Measurements from ENCODE around the gene PCLAF.
"Not testable (repeated sequence)": the region's sequence is repeated elsewhere in the genome, so short reads cannot be mapped to it uniquely, and the experiment has no call there.

DNA sequence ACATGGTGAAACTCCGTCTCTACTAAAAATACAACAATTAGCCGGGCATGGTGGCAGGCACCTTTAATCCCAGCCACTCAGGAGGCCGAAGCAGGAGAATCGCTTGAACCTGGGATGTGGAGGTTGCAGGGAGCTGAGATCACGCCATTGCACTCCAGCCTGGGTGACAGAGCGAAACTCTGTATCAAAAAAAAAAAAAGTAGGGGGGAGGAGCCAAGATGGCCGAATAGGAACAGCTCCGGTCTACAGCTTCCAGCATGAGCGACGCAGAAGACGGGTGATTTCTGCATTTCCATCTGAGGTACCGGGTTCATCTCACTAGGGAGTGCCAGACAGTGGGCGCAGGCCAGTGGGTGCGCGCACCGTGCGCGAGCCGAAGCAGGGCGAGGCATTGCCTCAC lies 54.8 kb downstream of the PCLAF start:
- not testable (repeated sequence) for TF ChIP-seq CTCF (IDR thresholded peaks at IDR 0.05; ENCODE audit: control extremely low read depth in 1 of 3, insufficient read depth in 1 of 3, low read depth in 1 of 3, low read length in 3 of 3); NRF1 (IDR thresholded peaks at IDR 0.05; ENCODE audit: low read depth, low read length); USF2 (IDR thresholded peaks at IDR 0.05; ENCODE audit: low read length); SIN3A (conservative IDR thresholded peaks at IDR 0.05 in 1 of 2, IDR thresholded peaks at IDR 0.05 in 1 of 2; ENCODE audit: low read depth in 1 of 2, low read length in 2 of 2); EGR1 (IDR thresholded peaks at IDR 0.05; ENCODE audit: borderline replicate concordance, low read depth, low read length); GTF2F1 (IDR thresholded peaks at IDR 0.05; ENCODE audit: borderline replicate concordance, low read depth, low read length); TEAD4 (IDR thresholded peaks at IDR 0.05; ENCODE audit: low read depth, low read length); POLR2A (IDR thresholded peaks at IDR 0.05; ENCODE audit: control extremely low read depth in 1 of 2, low read depth in 2 of 2, low read length in 2 of 2); EZH2 (IDR thresholded peaks at IDR 0.05; ENCODE audit: low read depth, low read length, severe bottlenecking); KDM1A (IDR thresholded peaks at IDR 0.05; ENCODE audit: borderline replicate concordance, low read length); CHD2 (IDR thresholded peaks at IDR 0.05; ENCODE audit: low read length); CTBP2 (IDR thresholded peaks at IDR 0.05; ENCODE audit: borderline replicate concordance, insufficient read depth, insufficient read length, low read length)
- TF ChIP-seq, protein P1, sequence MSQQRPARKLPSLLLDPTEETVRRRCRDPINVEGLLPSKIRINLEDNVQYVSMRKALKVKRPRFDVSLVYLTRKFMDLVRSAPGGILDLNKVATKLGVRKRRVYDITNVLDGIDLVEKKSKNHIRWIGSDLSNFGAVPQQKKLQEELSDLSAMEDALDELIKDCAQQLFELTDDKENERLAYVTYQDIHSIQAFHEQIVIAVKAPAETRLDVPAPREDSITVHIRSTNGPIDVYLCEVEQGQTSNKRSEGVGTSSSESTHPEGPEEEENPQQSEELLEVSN (IDR thresholded peaks at IDR 0.05) = not testable (repeated sequence)
- TF ChIP-seq YY1 (IDR thresholded peaks at IDR 0.05; ENCODE audit: low read depth, low read length) = peak; percentile 78

Data from H1 (cell line).